B cell (primary cell): Measurements from ENCODE around the gene CBLN3. TPM values are rescaled to one million over a fixed set of nuclear protein-coding genes. Genes with fewer than 3 reads are reported as not detected.

ENCODE experiments used
- ATAC-seq: fragments of 200-7000 bp; cut with Tn5 transposase; one replicate; pipeline ENCODE4 v1.10.0; 2021; ENCODE audit warnings: low read depth, mild to moderate bottlenecking, moderate number of reproducible peaks, moderate library complexity
- CTCF ChIA-PET: fragments of 350-600 bp; sonication (Branson Sonifier 250); formaldehyde crosslinking; loops from one replicate; lab custom pipeline; 2021; ENCODE audit warnings: antibody characterized with exemption, inconsistent platforms; lab: Charles Lee
- POLR2A ChIA-PET: fragments of 350-600 bp; sonication (Branson Sonifier 250); formaldehyde crosslinking; loops from one replicate; lab custom pipeline; 2021; ENCODE audit warnings: antibody characterized with exemption; lab: Charles Lee
- DNase-seq: peaks from one replicate; pipeline ENCODE4 v3.0.0; 2013
- H2AFZ ChIP-seq: 2 replicates; pipeline ENCODE4 v1.6.1; 2012; ENCODE audit warnings: mild to moderate bottlenecking, low read depth, low read length; ENCODE audit not compliant: insufficient read depth, poor library complexity, severe bottlenecking
- H3K27ac ChIP-seq, 2 donors: 1 replicate in 1 of 2; 2 replicates in 1 of 2; pipeline ENCODE4 v1.5.1; 2012 to 2013; ENCODE audit warnings: low read length in 2 of 2, mild to moderate bottlenecking in 2 of 2, moderate library complexity in 1 of 2
- H3K27me3 ChIP-seq, 4 experiments: fragments of 200-600 bp in 1 of 4; sonication (generic) in 1 of 4; replicated peaks in 1 of 4; 1 replicate in 2 of 4; 2 replicates in 2 of 4; pipeline versions ENCODE4 v1.6.1 to v1.7.0; 2013 to 2016; ENCODE audit warnings: low read length in 3 of 4, mild to moderate bottlenecking in 2 of 4, mixed read lengths in 1 of 4, moderate library complexity in 1 of 4; ENCODE audit not compliant: insufficient read depth in 4 of 4, control insufficient read depth in 3 of 4; ENCODE audit errors: control extremely low read depth in 1 of 4
- H3K36me3 ChIP-seq, 2 experiments: replicated peaks in 1 of 2; 1 replicate in 1 of 2; 2 replicates in 1 of 2; pipeline versions ENCODE4 v1.6.1 to v1.7.1; 2013; ENCODE audit warnings: low read length in 1 of 2; ENCODE audit not compliant: insufficient read depth in 2 of 2, control insufficient read depth in 1 of 2; ENCODE audit errors: control extremely low read depth in 1 of 2, extremely low read depth in 1 of 2
- H3K4me1 ChIP-seq, 2 donors: fragments of 200-600 bp in 1 of 2; sonication (generic) in 1 of 2; 1 replicate in 1 of 2; 2 replicates in 1 of 2; pipeline versions ENCODE4 v1.5.1 to v1.6.1; 2013 to 2017; ENCODE audit warnings: low read length in 2 of 2; ENCODE audit not compliant: control insufficient read depth in 2 of 2, insufficient read depth in 2 of 2
- H3K4me2 ChIP-seq: replicated peaks from 2 replicates; pipeline ENCODE3; 2012; ENCODE audit warnings: mild to moderate bottlenecking, low read depth, low read length; ENCODE audit not compliant: poor library complexity, severe bottlenecking
- H3K4me3 ChIP-seq, 5 experiments: fragments of 200-600 bp in 1 of 5; sonication (generic) in 1 of 5; 1 replicate in 3 of 5; 2 replicates in 2 of 5; pipeline versions ENCODE4 v1.5.1 to v1.7.0; 2011 to 2016; ENCODE audit warnings: low read length in 4 of 5, mild to moderate bottlenecking in 4 of 5, low read depth in 2 of 5, control low read depth in 1 of 5, moderate library complexity in 1 of 5; ENCODE audit not compliant: insufficient read depth in 1 of 5; ENCODE audit errors: control extremely low read depth in 1 of 5, extremely low read depth in 1 of 5
- H3K79me2 ChIP-seq: fragments of 200-600 bp; sonication (generic); one replicate; pipeline ENCODE4 v1.6.0; 2016; ENCODE audit warnings: low read length; ENCODE audit not compliant: control insufficient read depth, insufficient read depth
- H3K9ac ChIP-seq: fragments of 200-600 bp; sonication (generic); 2 replicates; pipeline ENCODE4 v1.6.1; 2017; ENCODE audit warnings: mild to moderate bottlenecking, low read length, moderate library complexity
- H3K9me3 ChIP-seq, 3 donors: one replicate each; pipeline versions ENCODE4 v1.6.1 to v1.7.1; 2013; ENCODE audit warnings: low read length in 2 of 3; ENCODE audit not compliant: control insufficient read depth in 2 of 3, insufficient read depth in 1 of 3; ENCODE audit errors: control extremely low read depth in 1 of 3
- H4K20me1 ChIP-seq: 2 replicates; pipeline ENCODE4 v1.6.0; 2012; ENCODE audit warnings: mild to moderate bottlenecking, low read length; ENCODE audit not compliant: insufficient read depth, control insufficient read depth, poor library complexity, severe bottlenecking
- H3K27ac Mint-ChIP-seq: one replicate; pipeline ENCODE4 v1.8.0; 2021; ENCODE audit warnings: mixed read lengths
- H3K27me3 Mint-ChIP-seq: one replicate; pipeline ENCODE4 v1.8.0; 2021; ENCODE audit warnings: mixed read lengths
- H3K4me1 Mint-ChIP-seq: one replicate; pipeline ENCODE4 v1.8.0; 2021; ENCODE audit warnings: mixed read lengths
- H3K4me3 Mint-ChIP-seq: one replicate; pipeline ENCODE4 v1.8.0; 2021; ENCODE audit warnings: mixed read lengths
- H3K9me3 Mint-ChIP-seq: one replicate; pipeline ENCODE4 v1.8.0; 2022; ENCODE audit warnings: mixed read lengths; ENCODE audit not compliant: insufficient read depth
- CTCF ChIP-seq: fragments of 200-600 bp; IDR thresholded peaks from one replicate; pipeline ENCODE4 v1.8.0; 2022; ENCODE audit warnings: antibody characterized with exemption, mild to moderate bottlenecking
- EZH2 ChIP-seq: IDR thresholded peaks from 2 replicates; pipeline ENCODE4 v1.6.1; 2012; ENCODE audit warnings: borderline replicate concordance, low read depth, mild to moderate bottlenecking, moderate library complexity, low read length; ENCODE audit not compliant: insufficient read depth, poor library complexity, severe bottlenecking
- WGBS: methylation state at CpG from one replicate; pipeline ENCODE4 v1.1.5; 2013; ENCODE audit warnings: missing lambda C conversion rate; ENCODE audit not compliant: insufficient coverage; 5-methylcytosine and 5-hydroxymethylcytosine counted together
- intact Hi-C: fragments of 100-400 bp; cut with micrococcal nuclease; formaldehyde crosslinking; loops from one replicate; pipeline ENCODE4 v1.10.0; 2022
- polyA plus RNA-seq: library from polyadenylated mRNA; depleted of rRNA; stranded (reverse); fragments of >200 nt; gene quantifications from 2 replicates; pipeline ENCODE4 v1.2.3, GENCODE V29; 2012
- total RNA-seq, 2 donors: library from RNA; stranded (reverse); fragments of 120-200 nt in 1 of 2; gene quantifications; 1 replicate in 1 of 2; 2 replicates in 1 of 2; pipeline versions ENCODE4 v1.2.3 to v1.2.4, GENCODE V29; 2013 to 2022

The CBLN3 gene
- total and polyA plus RNA-seq, 2 donors (not counting 1 experiment from before 2014, with no cell fraction given): 35.0 to 134 TPM

- Mint-ChIP-seq H3K9me3 (no peaks in the 10 kb centered on the region), H3K27me3 (peaks cover 4% of the 10 kb centered on the region), H3K27ac (no peak overlapping the region), H3K4me3 (no peak overlapping the region), H3K4me1 (no peaks in the 10 kb centered on the region)
- peaks cover 0 to 11% (median 1%) of the 10 kb centered on the region in 4 experiments for H3K27me3 ChIP-seq
- TF ChIP-seq EZH2 (no peak), CTCF (no peak)
- H3K27ac ChIP-seq: no peak overlapping the region
- ChIA-PET CTCF (interaction anchor here (0.8 to 2.0 kb wide), 3 partner anchors 46 to 137 kb away, joined by 3 to 4 read pairs (median 3); partner anchors contain the start of gene TINF2), POLR2A (no interaction called here)
- WGBS: 97% methylated on average over 6 of the region's 7 CpGs
- no peaks in the 10 kb centered on the region for H3K36me3 ChIP-seq
- ATAC-seq (no peak), DNase-seq (no peak)
- no peak overlapping the region for H3K4me3 ChIP-seq
- H3K4me2 ChIP-seq: no peak overlapping the region
- no peak overlapping the region for H2AFZ ChIP-seq
- no peaks in the 10 kb centered on the region for H3K79me2 ChIP-seq
- H3K9me3 ChIP-seq: no peaks in the 10 kb centered on the region
- H3K4me1 ChIP-seq: no peaks in the 10 kb centered on the region
- intact Hi-C loops: no loop called here
- no peak overlapping the region for H3K9ac ChIP-seq
- no peaks in the 10 kb centered on the region for H4K20me1 ChIP-seq
Measured at GRCh38 chr14:24378981-24379906, 50.2 kb downstream of the CBLN3 start.

- no peak overlapping the region for H3K9ac ChIP-seq
- H3K36me3 ChIP-seq: no peaks in the 10 kb centered on the region
- H2AFZ ChIP-seq: no peak overlapping the region
- TF ChIP-seq CTCF (no peak), EZH2 (no peak)
- H3K9me3 ChIP-seq: no peaks in the 10 kb centered on the region
- WGBS: no CpG with 5 or more reads among the region's 3 CpGs
- ATAC-seq: no peak
- H3K4me1 ChIP-seq: no peaks in the 10 kb centered on the region
- ChIA-PET POLR2A (no interaction called here), CTCF (interaction anchor here (0.8 to 1.6 kb wide), 2 partner anchors 45 to 136 kb away, joined by 3 read pairs; partner anchors contain the start of gene TINF2)
- Mint-ChIP-seq H3K4me1 (no peaks in the 10 kb centered on the region), H3K4me3 (no peak overlapping the region), H3K27ac (no peak overlapping the region), H3K9me3 (no peaks in the 10 kb centered on the region), H3K27me3 (no peaks in the 10 kb centered on the region)
- H3K4me2 ChIP-seq: no peak overlapping the region
- DNase-seq: no peak
- no peak overlapping the region for H3K4me3 ChIP-seq
- peaks cover 0 to 8% (median 0%) of the 10 kb centered on the region in 4 experiments for H3K27me3 ChIP-seq
- H3K27ac ChIP-seq: no peak overlapping the region
- no peaks in the 10 kb centered on the region for H4K20me1 ChIP-seq
- intact Hi-C loops: no loop called here
- no peaks in the 10 kb centered on the region for H3K79me2 ChIP-seq
Measured at GRCh38 chr14:24378327-24378726, 51.1 kb downstream of the CBLN3 start.
